HG02623 (cell line): ENCODE results near the gene SFTA2.

Experiments
- ATAC-seq: cut with Tn5 transposase; IDR thresholded peaks from one replicate; pipeline ENCODE4 v1.9.1; 2021; ENCODE audit warnings: moderate library complexity; ENCODE audit not compliant: unreplicated experiment

Gene SFTA2

GRCh38 chr6:30891816-30892538 is 40.0 kb downstream of the SFTA2 start:
- ATAC-seq, result no peak

GRCh38 chr6:30891450-30891723 is 40.6 kb downstream of the SFTA2 start:
- ATAC-seq, result no peak

GRCh38 chr6:30890646-30891449 is 41.1 kb downstream of the SFTA2 start:
- no peak for ATAC-seq

- ATAC-seq, result no peak
Measured at GRCh38 chr6:30889921-30890645, 41.9 kb downstream of the SFTA2 start.

- ATAC-seq, result no peak
Measured at GRCh38 chr6:30889496-30889885, 42.5 kb downstream of the SFTA2 start.

GRCh38 chr6:30888816-30889495 is 43.0 kb downstream of the SFTA2 start:
- no peak for ATAC-seq

- no peak for ATAC-seq
Measured at GRCh38 chr6:30887901-30888815, 43.8 kb downstream of the SFTA2 start.

- no peak for ATAC-seq
Measured at GRCh38 chr6:30886897-30887255, 45.1 kb downstream of the SFTA2 start.

- ATAC-seq, result no peak
Measured at GRCh38 chr6:30885999-30886896, 45.7 kb downstream of the SFTA2 start.

GRCh38 chr6:30885481-30885998 is 46.4 kb downstream of the SFTA2 start:
- no peak for ATAC-seq

- ATAC-seq, result no peak
Measured at GRCh38 chr6:30884521-30885480, 47.2 kb downstream of the SFTA2 start.

- no peak for ATAC-seq
Measured at GRCh38 chr6:30883685-30884520, 48.1 kb downstream of the SFTA2 start, which contains the start of gene DDR1. Gene DDR1, plus strand, starts transcription at chr6:30884519. Its CDS starts 4,211 bp downstream, at chr6:30888730.

GRCh38 chr6:30882759-30883684 is 48.9 kb downstream of the SFTA2 start:
- ATAC-seq, result no peak

GRCh38 chr6:30882204-30882758 is 49.7 kb downstream of the SFTA2 start:
- ATAC-seq, result no peak

GRCh38 chr6:30881392-30882203 is 50.4 kb downstream of the SFTA2 start:
- no peak for ATAC-seq
